ENCODE data around the gene ARG2. TPM values are rescaled to one million over a fixed set of nuclear protein-coding genes. Genes with fewer than 3 reads are reported as not detected.

Gene ARG2
- total RNA-seq, 1 experiment from 2014 or later, result 35.2 TPM

DNA sequence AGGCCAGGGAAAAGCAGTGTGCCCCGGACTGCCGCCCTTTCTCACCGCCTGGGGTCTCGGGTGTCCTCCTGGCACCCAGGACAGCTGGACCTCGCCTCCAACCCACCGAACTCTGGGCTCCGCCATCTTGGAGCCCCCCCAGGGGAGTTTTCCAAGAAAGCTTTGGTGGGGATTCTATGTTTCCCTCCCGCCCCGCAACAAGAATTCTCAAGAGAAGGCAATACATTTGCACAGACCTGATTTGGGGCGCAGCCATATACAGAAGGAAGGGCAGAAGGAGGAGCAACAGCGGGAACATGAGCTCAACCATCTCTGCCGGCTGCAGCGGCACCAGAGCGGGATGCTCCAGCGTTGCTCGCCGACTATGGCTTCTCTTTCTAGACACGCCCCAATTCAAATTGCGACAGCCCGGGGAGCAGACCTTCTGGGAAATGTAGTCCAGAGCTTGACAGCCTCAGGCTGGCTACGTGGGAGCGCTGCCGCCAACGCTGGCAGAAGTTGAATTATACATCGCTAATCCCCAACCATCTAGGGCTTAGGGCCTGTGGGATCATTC lies 75.8 kb downstream of the ARG2 start, which contains the start of gene RDH11:
TSS of gene RDH11 (minus strand) at position 371 of the 556 bp plus-strand sequence. CDS start at position 310, 61 bp downstream.
- H2BK12ac ChIP-seq (ENCODE audit: insufficient read length, low read depth, low read length), result no peak within 1 kb of the TSS
- H2BK20ac ChIP-seq (ENCODE audit: low read depth, low read length, poor library complexity, severe bottlenecking), result no peak within 1 kb of the TSS
- Mint-ChIP-seq H3K9me3 (no peaks in the 10 kb centered on the region), H3K27ac (peak within 1 kb of the TSS; percentile 97), H3K4me3 (peak within 1 kb of the TSS; percentile 87 to 98), H3K27me3 (ENCODE audit: low read depth) (peaks cover 10% of the 10 kb centered on the region), H3K36me3 (ENCODE audit: insufficient read depth in 1 of 3, low read depth in 3 of 3) (peaks cover 26 to 27% (median 27%) of the 10 kb centered on the region in 3 experiments), H3K4me1 (peaks cover 15 to 21% of the 10 kb centered on the region in 2 experiments)
- no peaks in the 10 kb centered on the region for H4K20me1 ChIP-seq (ENCODE audit: control insufficient read depth, insufficient read depth, insufficient read length)
- H4K8ac ChIP-seq (replicated peaks; ENCODE audit: insufficient read length, low read depth, low read length), result no peak within 1 kb of the TSS
- no peak within 1 kb of the TSS for H2BK15ac ChIP-seq (ENCODE audit: low read depth, low read length)
- DNase-seq, result peak; percentile 89
- no peak within 1 kb of the TSS for H4K5ac ChIP-seq (ENCODE audit: insufficient read length, low read depth, low read length)
- peaks cover 16% of the 10 kb centered on the region for H3K79me1 ChIP-seq (ENCODE audit: insufficient read depth, low read depth, low read length, poor library complexity, severe bottlenecking)
- H3K27ac ChIP-seq (ENCODE audit: insufficient read length, low read depth, low read length), result peak within 1 kb of the TSS; percentile 66
- no peaks in the 10 kb centered on the region for H3K27me3 ChIP-seq (ENCODE audit: insufficient read depth, low read length)
- peak within 1 kb of the TSS; percentile 88 for H3K9ac ChIP-seq (ENCODE audit: extremely low read depth, insufficient read length, low read length)
- peaks cover 20% of the 10 kb centered on the region for H3K79me2 ChIP-seq (ENCODE audit: insufficient read depth, low read length)
- peak within 1 kb of the TSS; percentile 60 for H3K14ac ChIP-seq (ENCODE audit: insufficient read depth, low read length)
- no peak within 1 kb of the TSS for H3T11ph ChIP-seq (ENCODE audit: low read length)
- H4K91ac ChIP-seq (ENCODE audit: insufficient read length, low read depth, low read length), result no peak within 1 kb of the TSS
- peak within 1 kb of the TSS; percentile 16 for H2BK5ac ChIP-seq (ENCODE audit: insufficient read length, low read length)
- H3K4me1 ChIP-seq (ENCODE audit: insufficient read depth, low read length), result peaks cover 4% of the 10 kb centered on the region; the same call in 1 of the 2 replicates
- no peak within 1 kb of the TSS for H3K56ac ChIP-seq (ENCODE audit: insufficient read length, low read depth, low read length)
- H2BK120ac ChIP-seq (ENCODE audit: low read depth, low read length, poor library complexity, severe bottlenecking), result no peak within 1 kb of the TSS
- peak within 1 kb of the TSS; percentile 84 for H3K18ac ChIP-seq (ENCODE audit: insufficient read length, low read depth, low read length)
- H3K23me2 ChIP-seq (ENCODE audit: insufficient read length, low read depth, low read length, poor library complexity, severe bottlenecking), result no peaks in the 10 kb centered on the region
- no CpG with 5 or more reads among the region's 25 CpGs for WGBS (ENCODE audit: extremely low coverage, insufficient read length, low lambda C conversion rate)
- H3K4me2 ChIP-seq (ENCODE audit: insufficient read depth, insufficient read length, low read length), result peak within 1 kb of the TSS; percentile 85
- TF ChIP-seq, protein P1, sequence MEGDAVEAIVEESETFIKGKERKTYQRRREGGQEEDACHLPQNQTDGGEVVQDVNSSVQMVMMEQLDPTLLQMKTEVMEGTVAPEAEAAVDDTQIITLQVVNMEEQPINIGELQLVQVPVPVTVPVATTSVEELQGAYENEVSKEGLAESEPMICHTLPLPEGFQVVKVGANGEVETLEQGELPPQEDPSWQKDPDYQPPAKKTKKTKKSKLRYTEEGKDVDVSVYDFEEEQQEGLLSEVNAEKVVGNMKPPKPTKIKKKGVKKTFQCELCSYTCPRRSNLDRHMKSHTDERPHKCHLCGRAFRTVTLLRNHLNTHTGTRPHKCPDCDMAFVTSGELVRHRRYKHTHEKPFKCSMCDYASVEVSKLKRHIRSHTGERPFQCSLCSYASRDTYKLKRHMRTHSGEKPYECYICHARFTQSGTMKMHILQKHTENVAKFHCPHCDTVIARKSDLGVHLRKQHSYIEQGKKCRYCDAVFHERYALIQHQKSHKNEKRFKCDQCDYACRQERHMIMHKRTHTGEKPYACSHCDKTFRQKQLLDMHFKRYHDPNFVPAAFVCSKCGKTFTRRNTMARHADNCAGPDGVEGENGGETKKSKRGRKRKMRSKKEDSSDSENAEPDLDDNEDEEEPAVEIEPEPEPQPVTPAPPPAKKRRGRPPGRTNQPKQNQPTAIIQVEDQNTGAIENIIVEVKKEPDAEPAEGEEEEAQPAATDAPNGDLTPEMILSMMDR (conservative IDR thresholded peaks at IDR 0.05), result no peak
- H2AK5ac ChIP-seq (ENCODE audit: insufficient read length, low read length), result no peak within 1 kb of the TSS
- H3K4ac ChIP-seq (ENCODE audit: low read depth, low read length), result no peak within 1 kb of the TSS
- H3K9me3 ChIP-seq (ENCODE audit: control insufficient read depth, low read depth, low read length), result no peaks in the 10 kb centered on the region
- H3K23ac ChIP-seq (ENCODE audit: insufficient read length, low read depth, low read length), result no peak within 1 kb of the TSS
- peak within 1 kb of the TSS; percentile 59 for H2AFZ ChIP-seq (ENCODE audit: low read length)
